Forelimb muscle (tissue), 1 donor: ENCODE results near the gene IDH2. TPM values are rescaled to one million over a fixed set of nuclear protein-coding genes. Genes with fewer than 3 reads are reported as not detected.
"Not testable (repeated sequence)": the region's sequence is repeated elsewhere in the genome, so short reads cannot be mapped to it uniquely, and the experiment has no call there.

ENCODE experiments used
- DNase-seq: peaks from one replicate; pipeline ENCODE4 v3.0.0-alpha.2; 2013; ENCODE audit warnings: low read depth
- polyA plus RNA-seq: library from polyadenylated mRNA; unstranded; fragments of 120-200 nt; gene quantifications from one replicate; pipeline ENCODE4 v1.2.1, GENCODE V29; 2013; ENCODE audit not compliant: insufficient read length

IDH2 gene
- 281 TPM for polyA plus RNA-seq

DNA sequence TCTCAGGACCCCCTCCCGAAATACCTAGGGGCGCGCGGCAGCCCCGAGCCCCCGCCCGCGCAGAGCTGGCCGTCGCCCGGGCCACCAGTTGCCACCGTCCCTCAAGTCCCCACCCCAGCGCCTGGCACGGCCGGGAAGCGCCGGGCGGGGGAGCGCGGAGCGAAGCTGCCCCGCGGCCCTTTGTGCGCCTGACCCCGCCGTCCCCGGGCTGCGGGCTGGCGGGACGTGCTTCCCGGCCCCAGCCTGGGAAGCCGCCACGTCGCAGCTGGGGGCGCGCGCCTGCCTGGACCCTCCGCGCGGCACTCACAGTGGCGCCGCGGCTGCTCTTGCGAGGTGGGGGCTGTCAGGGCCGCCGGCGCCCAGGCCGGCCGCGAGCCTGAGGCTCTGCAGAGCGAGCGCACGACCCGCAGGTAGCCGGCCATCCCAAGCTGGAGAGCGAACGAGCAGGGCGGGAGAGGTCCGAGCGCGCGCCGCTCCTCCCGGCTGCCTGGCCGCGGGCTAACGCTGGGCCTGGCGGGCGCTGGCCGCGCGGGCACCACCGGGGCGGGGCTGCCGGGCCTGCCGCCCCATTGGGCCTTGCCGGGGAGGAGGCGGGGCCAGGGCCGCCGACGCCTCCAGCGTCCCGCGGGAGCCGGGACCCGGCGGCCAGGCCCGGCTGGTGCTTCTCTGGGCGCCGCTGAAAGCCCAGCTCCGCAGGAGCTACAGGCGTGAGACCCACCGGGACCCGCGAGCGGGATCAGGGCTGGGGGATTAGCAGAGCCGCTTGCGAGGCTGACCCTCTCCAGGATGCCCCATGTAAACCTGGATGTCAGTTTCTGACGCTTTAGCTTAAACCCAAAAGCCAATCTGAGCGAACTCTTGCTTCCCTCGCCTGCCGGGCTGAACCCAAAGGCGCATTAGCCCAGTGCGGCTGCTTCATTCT, at the start of gene IDH2:
TSS of gene IDH2 (minus strand) at position 500 of the 922 bp plus-strand sequence. CDS start at position 422, 78 bp downstream.
- DNase-seq, result no peak

DNA sequence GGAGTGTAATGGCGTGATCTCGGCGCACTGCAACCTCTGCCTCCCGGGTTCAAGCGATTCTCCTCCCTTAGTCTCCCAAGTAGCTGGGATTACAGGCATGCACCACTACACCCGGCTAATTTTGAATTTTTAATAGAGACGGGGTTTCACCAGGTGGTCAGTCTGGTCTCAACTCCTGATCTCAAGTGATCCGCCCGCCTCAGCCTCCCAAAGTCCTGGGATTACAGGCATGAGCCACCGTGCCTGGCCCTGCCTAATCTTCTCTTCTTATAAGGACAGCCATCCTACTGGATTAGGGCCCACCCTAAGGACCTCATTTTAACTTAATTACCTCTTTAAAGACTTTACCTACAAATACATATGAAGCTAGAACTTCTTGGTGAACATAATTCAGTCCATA, 48.3 kb upstream of the IDH2 start:
- DNase-seq, result not testable (repeated sequence)

DNA sequence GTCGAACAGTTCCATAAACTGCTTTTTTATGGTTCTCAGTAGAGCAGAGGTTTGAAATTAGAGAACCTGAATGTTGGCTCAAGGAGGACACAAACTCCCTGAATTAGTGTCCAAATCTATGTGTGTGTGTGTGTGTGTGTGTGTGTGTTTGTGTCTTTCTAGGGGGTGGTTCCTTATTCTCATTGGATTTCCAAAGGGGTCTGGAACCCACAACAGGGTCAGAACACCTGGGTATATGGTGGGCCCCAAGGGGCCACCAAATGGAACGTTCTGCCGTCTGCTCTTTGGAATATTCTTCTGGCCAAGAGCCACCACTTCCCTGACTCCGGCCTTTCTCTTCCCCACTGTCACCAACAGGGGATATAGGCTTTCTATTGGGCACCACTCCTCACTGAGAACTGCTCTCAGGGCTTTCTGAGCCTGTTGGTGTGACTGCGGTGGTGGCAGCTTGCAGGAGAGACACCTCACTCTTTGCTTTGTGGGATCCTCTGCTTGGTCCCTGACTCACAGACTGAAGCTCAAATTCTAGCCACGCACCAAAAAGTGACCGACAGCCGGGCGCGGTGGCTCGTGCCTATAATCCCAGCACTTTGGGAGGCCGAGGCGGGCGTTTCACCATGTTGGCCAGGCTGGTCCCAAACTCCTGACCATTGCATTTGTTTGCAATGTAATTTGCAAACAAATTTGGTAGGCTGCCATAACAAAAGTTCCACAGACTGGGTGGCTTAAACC, 47.5 kb upstream of the IDH2 start:
- DNase-seq, result no peak

DNA sequence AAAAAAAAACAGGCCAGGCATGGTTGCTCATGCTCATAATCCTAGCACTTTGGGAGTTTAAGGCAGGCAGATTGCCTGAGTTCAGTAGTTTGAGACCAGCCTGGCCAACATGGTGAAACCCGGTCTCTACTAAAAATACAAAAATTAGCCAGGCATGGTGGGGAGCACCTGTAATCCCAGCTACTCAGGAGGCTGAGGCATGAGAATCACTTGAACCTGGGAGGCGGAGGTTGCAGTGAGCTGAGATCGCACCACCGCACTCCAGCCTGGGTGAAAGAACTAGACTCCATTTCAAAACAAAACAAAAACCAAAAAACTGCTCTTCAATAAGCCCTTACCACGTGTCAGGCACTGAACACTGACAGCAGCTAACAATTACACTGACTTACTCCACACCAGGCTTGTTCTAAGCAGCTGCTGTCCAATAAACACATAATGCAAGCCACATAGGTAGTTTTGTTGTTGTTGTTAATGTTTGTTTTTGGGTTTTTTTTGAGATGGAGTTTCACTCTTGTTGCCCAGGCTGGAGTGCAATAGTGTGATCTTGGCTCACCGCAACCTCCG, 44.0 kb upstream of the IDH2 start:
- DNase-seq, result not testable (repeated sequence)

DNA sequence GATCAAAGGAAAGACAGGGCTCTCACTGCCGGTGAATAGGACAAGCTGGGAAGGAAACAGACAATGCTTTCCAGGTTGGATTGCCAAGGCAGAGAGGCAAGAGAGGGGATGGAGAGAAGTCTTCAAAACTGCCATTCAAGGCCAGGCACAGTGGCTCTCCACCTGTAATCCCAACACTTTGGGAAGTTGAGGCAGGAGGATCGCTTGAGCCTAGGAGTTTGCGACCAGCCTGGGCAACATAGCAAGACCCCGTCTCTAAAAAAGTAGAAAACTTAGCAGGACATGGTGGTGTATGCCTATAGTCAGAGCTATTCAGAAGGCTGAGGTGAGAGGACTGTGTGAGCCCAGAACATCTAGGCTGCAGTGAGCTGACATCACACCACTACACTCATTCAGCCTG, 43.5 kb upstream of the IDH2 start:
- DNase-seq, result no peak

DNA sequence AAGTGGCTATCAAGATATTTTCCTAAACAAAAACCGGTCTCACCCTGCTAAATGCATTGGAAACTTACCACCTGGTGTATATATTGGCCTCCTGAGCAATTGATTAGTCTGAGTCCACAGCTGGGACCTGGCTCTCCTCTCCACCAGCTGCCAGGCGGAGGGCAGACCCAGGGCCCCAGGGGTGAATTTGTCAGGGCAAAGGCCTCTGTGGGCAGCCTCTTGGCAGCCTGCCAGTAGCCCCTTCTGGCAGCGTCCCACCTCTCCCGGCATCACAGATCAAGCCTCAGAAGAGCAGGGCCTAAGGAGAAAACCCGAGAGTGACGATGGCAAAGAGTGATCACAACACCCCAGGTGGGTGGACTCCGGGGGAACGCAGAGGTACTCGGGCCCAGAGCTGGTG, 43.0 kb upstream of the IDH2 start:
- no peak for DNase-seq

DNA sequence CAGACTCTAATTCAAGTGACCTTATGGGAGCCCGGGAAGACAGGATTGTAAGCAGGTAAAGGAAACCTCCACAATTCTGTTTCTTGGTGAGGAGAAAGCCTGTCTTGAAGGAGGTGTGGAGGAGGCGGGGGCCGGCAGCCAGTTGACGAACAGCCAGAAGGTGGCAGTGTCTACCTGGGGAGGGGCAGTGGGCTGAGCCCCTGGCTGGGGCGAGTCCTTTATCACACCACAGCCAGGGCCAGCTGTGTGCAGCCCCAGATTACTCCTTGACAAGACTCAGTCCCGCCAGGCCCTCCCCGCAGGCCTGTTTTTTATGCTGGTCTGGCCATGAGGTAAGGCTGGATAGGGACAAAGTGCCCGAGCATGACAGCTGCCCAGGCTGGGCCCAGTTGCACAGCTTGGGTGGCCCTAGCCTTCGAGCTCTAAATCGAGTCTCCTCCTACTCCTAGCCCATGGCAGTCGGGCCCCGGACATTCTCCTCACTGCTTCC, 40.9 kb upstream of the IDH2 start:
- DNase-seq, result no peak

DNA sequence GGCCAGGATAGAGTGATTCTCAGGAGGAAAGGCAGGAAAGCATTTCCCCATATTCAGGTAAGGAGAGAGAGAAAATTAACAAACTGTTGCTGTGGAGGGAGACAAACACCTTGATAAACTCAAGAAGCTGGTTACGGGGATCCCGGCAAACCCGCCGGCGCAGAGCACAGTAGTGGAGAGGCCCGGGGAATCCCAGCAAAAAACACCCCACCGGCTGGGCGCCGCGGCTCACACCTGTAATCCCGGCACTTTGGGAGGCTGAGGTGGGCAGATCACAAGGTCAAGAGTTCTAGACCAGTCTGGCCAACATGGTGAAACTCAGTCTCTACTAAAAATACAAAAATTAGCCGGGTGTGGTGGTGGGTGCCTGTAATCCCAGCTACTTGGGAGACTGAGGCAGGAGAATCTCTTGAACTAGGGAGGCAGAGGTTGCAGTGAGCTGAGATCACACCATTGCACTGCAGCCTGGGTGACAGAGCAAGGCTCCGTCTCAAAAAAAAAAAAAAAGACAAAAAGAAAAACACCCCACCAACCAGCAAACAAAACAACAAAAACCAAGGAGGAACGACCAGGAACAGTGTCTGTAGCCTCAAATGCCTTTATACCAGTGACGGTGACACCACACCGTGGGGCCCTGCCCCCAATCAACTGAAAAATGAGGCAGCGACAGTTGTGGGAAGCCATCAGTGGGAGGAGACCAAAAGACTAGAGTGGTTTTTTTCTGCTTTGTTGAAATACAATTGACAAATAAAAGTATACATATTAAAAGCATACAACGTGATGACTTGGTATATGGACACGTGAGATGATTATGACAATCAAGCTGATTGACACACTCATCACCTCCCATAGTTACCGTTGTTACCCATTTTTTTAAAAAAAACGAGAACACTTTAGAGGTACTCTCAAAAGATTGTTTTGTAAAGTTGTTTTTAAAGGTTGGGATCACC, 40.2 kb upstream of the IDH2 start:
- no peak for DNase-seq

DNA sequence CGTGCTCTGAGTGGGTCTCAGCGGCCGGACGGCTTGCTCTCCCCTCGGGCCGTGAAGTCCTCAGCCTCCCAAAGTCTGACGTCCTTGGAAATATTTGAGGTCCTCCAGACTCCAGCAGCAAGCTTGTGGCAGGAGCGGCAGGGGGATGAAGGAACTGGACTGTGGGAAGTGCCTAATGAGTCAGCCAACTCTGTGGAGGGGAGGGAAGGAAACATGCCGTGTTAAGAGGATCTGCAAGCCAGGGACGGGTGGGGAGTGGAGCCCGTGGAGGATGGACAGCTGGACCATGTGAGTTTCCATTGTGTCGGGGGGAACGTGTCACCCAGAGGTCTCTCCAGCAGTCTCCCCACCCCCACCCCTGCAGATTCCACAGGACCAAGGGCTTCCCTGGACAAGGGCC, 39.4 kb upstream of the IDH2 start:
- DNase-seq, result no peak

DNA sequence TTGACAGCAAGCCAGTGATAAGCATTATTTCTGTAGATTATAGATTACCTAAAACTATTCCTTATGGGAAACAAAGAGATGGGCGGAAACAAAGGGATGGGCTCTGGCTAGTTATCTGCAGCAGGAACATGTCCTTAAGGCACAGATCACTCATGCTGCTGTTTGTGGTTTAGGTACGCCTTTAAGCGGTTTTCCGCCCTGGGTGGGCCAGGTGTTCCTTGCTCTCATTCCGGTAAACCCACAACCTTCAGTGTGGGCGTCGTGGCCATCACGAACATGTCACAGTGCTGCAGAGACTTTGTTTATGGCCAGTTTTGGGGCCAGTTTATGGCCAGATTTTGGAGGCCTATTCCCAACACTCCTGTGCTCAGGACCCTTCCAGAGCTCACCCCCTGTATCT, 37.3 kb upstream of the IDH2 start:
- not testable (repeated sequence) for DNase-seq

DNA sequence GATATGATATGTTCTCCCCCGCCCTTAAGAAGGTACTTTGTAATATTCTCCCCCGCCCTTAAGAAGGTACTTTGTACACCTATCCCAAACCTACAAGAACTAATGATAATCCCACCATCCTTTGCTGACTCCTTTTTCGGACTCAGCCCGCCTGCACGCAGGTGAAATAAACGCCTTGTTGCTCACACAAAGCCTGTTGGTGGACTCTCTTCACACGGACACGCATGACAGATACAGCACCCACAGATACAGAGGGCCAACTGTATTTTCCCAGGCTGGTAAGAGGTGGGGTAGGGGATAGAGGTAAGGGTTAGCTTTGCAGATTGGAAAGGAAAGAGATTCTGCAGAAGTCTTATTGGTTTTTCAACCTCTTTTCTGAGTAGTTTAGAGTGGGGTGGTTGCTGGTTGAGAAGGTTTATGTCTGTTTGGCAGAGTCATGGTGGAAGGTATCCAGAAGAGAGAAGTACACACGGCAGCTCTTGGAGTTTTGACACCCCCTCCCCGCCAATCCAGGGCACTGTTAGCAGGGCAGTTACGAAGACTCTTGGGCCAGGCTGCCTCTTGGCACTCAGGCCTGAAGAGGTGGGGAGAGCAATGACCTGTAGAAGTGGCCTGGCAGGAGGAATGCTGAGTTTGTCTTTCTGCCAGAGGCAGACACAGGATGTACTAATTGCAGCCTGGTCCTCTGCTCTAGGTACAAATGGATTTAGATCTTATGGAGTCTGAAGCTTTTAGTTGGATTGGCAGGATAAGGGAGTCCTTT, 36.0 kb upstream of the IDH2 start:
- no peak for DNase-seq

DNA sequence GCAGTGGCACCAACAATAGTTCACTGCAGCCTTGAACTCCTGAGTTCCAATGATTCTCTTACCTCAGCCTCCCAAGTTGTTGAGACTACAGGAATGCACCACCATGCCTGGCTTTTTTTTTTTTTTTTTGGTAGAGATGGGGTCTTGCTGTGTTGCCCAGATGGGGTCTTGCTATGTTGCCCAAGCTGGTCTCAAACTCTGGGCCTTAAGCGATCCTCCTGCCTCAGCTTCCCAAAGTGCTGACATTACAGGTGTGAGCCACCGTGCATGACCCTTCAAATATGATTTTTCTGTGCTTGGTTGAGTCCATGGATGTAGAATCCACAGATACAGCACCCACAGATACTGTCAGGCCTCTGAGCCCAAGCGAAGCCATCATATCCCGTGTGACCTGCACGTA, 30.2 kb upstream of the IDH2 start:
- no peak for DNase-seq

DNA sequence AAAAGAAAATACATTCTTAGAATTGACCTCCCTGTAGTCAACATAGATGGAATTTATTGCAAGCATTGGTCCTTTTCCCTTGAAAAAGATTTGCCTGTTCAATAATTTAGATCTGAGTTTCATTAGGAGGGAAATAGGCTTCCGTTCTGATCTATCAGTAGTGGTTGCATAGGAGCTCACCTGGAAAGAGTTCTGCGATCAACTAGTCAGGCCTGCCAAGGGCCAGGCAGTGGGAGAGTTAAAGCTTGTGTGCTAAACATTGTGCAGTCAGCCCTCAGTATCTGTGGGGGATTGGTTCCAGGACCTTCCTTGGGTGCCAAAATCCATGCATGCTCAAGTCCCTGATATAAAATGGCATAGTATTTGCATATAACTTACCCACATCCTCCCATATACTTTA, 29.6 kb upstream of the IDH2 start:
- DNase-seq, result no peak

DNA sequence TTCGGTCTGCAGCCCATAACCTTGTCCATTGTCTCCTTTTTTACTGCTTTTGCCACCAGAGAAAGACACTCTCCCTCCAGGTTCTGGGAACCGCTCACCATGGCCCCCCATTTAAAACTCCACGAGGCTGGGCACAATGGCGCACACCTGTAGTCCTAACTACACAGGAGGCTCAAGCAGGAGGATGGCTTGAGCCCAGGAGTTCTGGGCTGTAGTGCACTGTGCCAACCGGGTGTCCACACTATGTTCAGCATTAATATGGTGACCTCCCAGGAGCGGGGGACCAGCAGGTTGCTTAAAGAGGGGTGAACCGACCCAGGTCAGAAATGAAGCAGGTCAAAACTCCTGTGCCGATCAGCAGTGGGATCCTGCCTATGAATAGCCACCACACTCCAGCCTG, 28.0 kb upstream of the IDH2 start:
- DNase-seq, result no peak

DNA sequence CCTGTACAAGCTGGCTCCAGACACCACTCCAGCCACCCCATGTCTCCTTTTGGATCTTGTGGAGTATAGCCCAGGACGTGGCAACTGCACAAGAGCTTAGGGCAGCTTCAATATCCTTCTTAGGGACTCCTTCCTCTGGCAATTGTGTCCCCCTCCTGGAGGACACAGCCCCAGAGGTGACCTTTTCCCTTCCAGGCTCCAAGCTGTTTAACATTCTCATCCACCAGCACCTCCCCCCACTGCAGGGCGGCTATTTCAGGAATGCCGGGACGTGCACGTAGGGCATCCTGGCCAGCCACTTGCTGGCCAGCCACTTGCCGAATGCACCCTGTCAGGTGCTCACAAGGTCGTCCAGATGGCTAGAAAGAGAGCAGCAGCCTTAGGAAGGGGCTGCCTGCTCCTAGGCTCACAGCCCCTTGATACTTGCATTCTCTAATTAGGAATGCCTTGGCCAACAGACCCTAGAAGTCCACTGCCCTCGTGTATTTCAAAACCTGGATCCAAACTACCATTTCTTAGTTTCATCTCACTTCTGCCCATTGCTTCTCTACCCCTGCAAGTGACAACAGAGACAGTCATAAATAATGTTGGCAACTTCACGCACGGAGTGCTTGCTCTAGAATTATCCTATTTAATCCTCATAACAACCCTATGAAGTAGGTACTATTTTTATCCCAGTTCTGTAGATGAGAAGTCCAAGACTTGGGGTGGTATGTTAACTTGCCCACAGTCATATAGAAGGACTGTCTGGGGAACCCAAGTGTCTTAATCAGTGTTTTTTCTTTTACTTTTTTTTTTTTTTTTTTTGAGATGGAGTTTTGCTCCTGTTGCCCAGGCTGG, 24.5 kb upstream of the IDH2 start:
- no peak for DNase-seq

DNA sequence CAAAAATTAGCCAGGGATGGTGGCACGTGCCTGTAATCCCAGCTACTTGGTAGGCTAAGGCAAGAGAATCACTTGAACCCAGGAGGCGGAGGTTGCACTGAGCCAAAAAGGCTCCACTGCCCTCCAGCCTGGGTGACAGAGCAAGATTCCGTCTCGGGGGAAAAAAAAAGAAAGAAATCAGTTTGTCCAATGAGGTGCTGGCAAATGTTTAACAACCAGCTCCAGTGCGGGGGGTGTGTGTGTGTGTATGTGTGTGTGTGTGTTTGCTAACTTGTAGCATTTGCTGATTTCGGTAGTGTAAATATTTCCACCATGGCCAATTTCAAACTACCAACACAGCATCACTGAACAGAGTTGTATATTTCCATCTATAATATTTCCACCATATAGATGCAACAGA, 23.8 kb upstream of the IDH2 start:
- no peak for DNase-seq

DNA sequence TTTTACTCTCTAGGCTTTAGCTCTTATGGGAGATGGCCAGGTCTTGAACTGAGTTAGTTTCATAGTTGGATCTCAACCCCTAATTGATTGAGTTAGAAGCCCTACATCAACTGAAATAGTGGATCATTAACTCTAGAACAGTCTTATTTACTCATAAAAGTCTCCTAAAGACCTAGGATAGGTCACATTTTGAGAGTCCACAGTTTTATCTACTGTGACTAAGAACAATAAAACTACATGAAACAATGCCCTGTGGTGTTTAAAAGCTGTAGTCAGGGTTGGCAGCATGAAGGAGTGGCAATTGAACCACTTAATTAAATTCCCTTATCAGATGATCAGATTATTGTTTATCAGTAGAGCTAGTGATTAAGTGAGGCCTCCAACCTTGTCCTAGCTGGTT, 22.2 kb upstream of the IDH2 start:
- DNase-seq, result no peak

DNA sequence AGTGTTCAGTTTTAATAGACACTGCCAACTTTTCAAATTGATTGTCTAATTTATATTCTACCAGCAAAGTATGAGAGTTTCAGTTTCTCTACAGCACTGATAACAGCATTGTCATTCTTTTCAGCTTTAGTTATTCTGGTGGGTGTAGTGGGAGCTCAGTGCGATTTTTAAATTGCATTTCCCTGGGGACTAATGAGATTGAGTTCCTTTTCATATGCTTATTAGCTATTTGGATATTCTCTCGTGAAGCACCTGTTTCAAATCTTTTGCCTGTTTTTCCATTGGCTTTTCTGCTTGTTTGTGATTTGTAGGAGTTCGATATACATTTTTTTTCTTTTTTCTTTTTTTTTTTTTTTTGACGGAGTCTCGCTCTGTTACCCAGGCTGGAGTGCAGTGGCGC, 18.8 kb upstream of the IDH2 start:
- DNase-seq, result no peak

DNA sequence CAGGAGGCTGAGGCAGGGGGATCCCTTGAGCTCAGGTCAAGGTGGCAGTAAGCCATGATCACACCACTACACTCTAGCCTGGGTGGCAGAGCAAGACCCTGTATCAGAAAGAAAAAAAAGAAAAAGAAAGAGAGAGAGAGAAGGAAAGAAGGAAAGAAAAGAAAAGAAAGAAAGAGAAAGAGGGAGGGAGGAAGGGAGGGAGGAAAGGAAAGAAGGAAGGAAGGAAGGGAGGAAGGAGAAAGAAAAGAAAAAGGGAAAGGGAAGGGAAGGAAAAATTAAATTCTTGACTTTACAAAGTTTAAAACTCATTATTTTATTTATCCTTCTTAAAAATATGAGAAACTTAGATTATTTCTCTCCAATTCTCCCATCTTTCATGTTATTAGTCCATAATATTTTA, 17.1 kb upstream of the IDH2 start:
- DNase-seq, result no peak

DNA sequence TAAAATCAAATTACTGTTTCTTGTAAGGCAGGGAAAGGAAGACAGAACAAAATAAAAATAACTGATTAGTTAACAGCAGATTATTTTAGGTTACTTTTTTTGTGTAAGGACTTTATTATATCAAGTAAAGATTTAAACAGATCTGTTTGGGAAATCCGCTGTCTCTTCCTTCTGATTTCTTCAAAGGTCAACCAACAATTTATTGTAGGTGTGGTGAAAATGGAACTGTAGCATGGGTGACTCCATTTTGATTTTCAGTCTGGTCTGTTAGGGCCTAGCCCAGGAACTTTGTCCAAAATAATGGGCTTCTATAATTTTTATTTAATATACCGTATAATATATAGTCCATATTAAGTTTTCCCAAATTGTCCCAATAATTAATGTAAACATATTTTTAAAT, 13.5 kb upstream of the IDH2 start:
- no peak for DNase-seq
